Measurements from ENCODE around the gene CHIC2.
"Not testable (repeated sequence)": the region's sequence is repeated elsewhere in the genome, so short reads cannot be mapped to it uniquely, and the experiment has no call there.

Gene CHIC2

GRCh38 chr4:54064317-54065111 lies at the start of gene CHIC2:
CHIC2 (minus strand) TSS chr4:54064605; CDS start chr4:54064300, 305 bp downstream.
- DNase-seq, result peak; percentile 78 to 98 (median 94)

- DNase-seq, result not testable (repeated sequence)
These were observed 48.8 kb upstream of the CHIC2 start for GRCh38 chr4:54113206-54113605.

GRCh38 chr4:54110019-54110416 lies 45.6 kb upstream of the CHIC2 start:
- DNase-seq, result no peak

GRCh38 chr4:54109241-54110018 lies 45.0 kb upstream of the CHIC2 start:
- DNase-seq, result no peak

- DNase-seq, result no peak
These were observed 43.7 kb upstream of the CHIC2 start for GRCh38 chr4:54107951-54108748.

GRCh38 chr4:54104907-54105306 lies 40.5 kb upstream of the CHIC2 start:
- DNase-seq, result no peak

- DNase-seq, result no peak
These were observed 38.8 kb upstream of the CHIC2 start for GRCh38 chr4:54103190-54103574.

- no peak for DNase-seq
These were observed 38.2 kb upstream of the CHIC2 start for GRCh38 chr4:54102531-54103106.

GRCh38 chr4:54101190-54102041 lies 37.0 kb upstream of the CHIC2 start:
- DNase-seq, result no peak

- no peak for DNase-seq
These were observed 36.3 kb upstream of the CHIC2 start for GRCh38 chr4:54100595-54101189.

GRCh38 chr4:54099748-54100574 lies 35.6 kb upstream of the CHIC2 start, which contains the start of gene GSX2:
GSX2 (plus strand) TSS chr4:54100163; CDS start chr4:54100345, 182 bp downstream.
- DNase-seq, result no peak

GRCh38 chr4:54099287-54099747 lies 34.9 kb upstream of the CHIC2 start:
- DNase-seq, result no peak

GRCh38 chr4:54098375-54098774 lies 34.0 kb upstream of the CHIC2 start:
- no peak for DNase-seq

- no peak for DNase-seq
These were observed 32.7 kb upstream of the CHIC2 start for GRCh38 chr4:54097152-54097551.

GRCh38 chr4:54096295-54096962 lies 32.0 kb upstream of the CHIC2 start:
- no peak for DNase-seq

GRCh38 chr4:54095110-54095825 lies 30.9 kb upstream of the CHIC2 start:
- DNase-seq, result no peak

- no peak for DNase-seq
These were observed 30.0 kb upstream of the CHIC2 start for GRCh38 chr4:54094451-54094850.

- DNase-seq, result peak in 1 of 4 experiments; percentile 1
These were observed 29.2 kb upstream of the CHIC2 start for GRCh38 chr4:54093324-54094240.
